Measurements from ENCODE around the gene TULP1. TPM values are rescaled to one million over a fixed set of nuclear protein-coding genes. Genes with fewer than 3 reads are reported as not detected.

TULP1 gene
- total and polyA plus RNA-seq, 2 of the 13 experiments (the other 11 are each of a cell fraction or from before 2014, with no cell fraction given) = not detected

DNA sequence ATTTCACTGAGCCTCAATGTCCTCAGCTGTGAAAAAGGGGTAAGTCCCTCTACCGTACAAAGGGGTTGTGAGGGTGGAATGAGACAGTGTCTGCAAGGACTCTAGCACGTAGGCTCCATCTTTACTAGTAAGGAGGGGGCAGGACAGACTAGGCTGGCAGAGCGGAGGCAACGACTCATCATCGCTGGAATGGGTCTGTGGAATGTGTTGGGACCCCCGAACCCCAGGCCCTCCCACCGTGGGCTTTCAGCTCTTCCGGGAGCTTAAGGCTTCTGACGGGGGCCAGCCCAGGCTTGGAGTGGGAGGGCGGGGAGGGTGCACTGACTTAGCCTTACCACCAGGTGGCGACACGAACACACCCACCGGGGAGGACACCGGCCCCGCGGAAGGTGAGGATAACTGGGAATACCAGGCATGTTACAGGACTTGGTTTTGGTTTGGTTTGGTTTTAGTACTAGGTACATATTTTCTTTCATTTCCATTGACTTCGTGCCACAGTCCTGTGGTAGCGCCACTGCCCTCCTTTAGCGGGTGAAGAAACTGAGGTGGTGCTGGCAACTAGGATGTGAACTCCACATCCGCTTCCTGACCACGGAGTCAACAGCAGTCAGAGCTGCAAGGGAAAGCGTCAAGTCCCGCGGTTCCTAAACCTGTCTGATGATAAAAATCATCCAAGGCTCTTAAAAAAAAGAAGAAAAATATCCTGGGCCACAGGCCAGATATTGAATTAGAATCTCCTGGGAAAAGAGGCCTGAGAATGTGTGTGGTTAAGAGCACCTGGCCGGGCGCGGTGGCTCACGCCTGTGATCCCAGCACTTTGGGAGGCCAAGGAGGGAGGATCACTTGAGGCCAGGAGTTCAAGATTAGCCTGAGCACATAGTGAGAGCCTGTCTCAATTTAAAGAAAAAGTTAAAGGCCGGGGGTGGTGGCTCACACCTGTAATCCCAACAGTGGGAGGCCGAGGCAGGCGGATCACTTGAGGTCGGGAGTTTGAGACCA is 10.3 kb upstream of the TULP1 start (continued):
- TF ChIP-seq, protein P1, sequence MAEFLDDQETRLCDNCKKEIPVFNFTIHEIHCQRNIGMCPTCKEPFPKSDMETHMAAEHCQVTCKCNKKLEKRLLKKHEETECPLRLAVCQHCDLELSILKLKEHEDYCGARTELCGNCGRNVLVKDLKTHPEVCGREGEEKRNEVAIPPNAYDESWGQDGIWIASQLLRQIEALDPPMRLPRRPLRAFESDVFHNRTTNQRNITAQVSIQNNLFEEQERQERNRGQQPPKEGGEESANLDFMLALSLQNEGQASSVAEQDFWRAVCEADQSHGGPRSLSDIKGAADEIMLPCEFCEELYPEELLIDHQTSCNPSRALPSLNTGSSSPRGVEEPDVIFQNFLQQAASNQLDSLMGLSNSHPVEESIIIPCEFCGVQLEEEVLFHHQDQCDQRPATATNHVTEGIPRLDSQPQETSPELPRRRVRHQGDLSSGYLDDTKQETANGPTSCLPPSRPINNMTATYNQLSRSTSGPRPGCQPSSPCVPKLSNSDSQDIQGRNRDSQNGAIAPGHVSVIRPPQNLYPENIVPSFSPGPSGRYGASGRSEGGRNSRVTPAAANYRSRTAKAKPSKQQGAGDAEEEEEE (CRISPR knock-in tag; IDR thresholded peaks at IDR 0.05; ENCODE audit: borderline replicate concordance) = no peak
- TF ChIP-seq, protein P2, sequence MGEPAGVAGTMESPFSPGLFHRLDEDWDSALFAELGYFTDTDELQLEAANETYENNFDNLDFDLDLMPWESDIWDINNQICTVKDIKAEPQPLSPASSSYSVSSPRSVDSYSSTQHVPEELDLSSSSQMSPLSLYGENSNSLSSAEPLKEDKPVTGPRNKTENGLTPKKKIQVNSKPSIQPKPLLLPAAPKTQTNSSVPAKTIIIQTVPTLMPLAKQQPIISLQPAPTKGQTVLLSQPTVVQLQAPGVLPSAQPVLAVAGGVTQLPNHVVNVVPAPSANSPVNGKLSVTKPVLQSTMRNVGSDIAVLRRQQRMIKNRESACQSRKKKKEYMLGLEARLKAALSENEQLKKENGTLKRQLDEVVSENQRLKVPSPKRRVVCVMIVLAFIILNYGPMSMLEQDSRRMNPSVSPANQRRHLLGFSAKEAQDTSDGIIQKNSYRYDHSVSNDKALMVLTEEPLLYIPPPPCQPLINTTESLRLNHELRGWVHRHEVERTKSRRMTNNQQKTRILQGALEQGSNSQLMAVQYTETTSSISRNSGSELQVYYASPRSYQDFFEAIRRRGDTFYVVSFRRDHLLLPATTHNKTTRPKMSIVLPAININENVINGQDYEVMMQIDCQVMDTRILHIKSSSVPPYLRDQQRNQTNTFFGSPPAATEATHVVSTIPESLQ (CRISPR knock-in tag; conservative IDR thresholded peaks at IDR 0.05) = no peak
- no peak for TF ChIP-seq NR1H2 (CRISPR knock-in tag; IDR thresholded peaks at IDR 0.05; ENCODE audit: borderline replicate concordance, low read depth)
- no peak for TF ChIP-seq ZNF550 (CRISPR knock-in tag; IDR thresholded peaks at IDR 0.05; ENCODE audit: borderline replicate concordance)
- no peak for TF ChIP-seq ZNF768 (CRISPR knock-in tag; IDR thresholded peaks at IDR 0.05)
- TF ChIP-seq, protein P3, sequence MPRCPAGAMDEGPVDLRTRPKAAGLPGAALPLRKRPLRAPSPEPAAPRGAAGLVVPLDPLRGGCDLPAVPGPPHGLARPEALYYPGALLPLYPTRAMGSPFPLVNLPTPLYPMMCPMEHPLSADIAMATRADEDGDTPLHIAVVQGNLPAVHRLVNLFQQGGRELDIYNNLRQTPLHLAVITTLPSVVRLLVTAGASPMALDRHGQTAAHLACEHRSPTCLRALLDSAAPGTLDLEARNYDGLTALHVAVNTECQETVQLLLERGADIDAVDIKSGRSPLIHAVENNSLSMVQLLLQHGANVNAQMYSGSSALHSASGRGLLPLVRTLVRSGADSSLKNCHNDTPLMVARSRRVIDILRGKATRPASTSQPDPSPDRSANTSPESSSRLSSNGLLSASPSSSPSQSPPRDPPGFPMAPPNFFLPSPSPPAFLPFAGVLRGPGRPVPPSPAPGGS (CRISPR knock-in tag; IDR thresholded peaks at IDR 0.05) = no peak
- no peak for TF ChIP-seq NFIB (CRISPR knock-in tag; IDR thresholded peaks at IDR 0.05; ENCODE audit: borderline replicate concordance)
- TF ChIP-seq ZNF766 (CRISPR knock-in tag; IDR thresholded peaks at IDR 0.05; ENCODE audit: borderline replicate concordance) = no peak
- no peak for TF ChIP-seq ZNF749 (CRISPR knock-in tag; IDR thresholded peaks at IDR 0.05; ENCODE audit: borderline replicate concordance)
- TF ChIP-seq NR2F1 (CRISPR knock-in tag; IDR thresholded peaks at IDR 0.05) = no peak
- no peak for TF ChIP-seq SRSF4 (IDR thresholded peaks at IDR 0.05; ENCODE audit: low read depth, low read length, poor library complexity, severe bottlenecking)
- no peak for TF ChIP-seq ELF4 (CRISPR knock-in tag; IDR thresholded peaks at IDR 0.05; ENCODE audit: borderline replicate concordance)
- 0 out of 2 replicates have a peak, but pooled peaks have one; percentile 60 for TF ChIP-seq ZFP90 (CRISPR knock-in tag; IDR thresholded peaks at IDR 0.05; ENCODE audit: borderline replicate concordance)
- no peak for TF ChIP-seq GABPA (IDR thresholded peaks at IDR 0.05; ENCODE audit: low read depth, low read length)
- TF ChIP-seq GABPA (CRISPR knock-in tag; IDR thresholded peaks at IDR 0.05; ENCODE audit: low read depth) = no peak
- no peak for TF ChIP-seq POGZ (CRISPR knock-in tag; IDR thresholded peaks at IDR 0.05)
- peak; percentile 54; the same call in 1 of the 2 replicates for TF ChIP-seq MYNN (CRISPR knock-in tag; IDR thresholded peaks at IDR 0.05; ENCODE audit: low read depth)
- TF ChIP-seq, protein P4, sequence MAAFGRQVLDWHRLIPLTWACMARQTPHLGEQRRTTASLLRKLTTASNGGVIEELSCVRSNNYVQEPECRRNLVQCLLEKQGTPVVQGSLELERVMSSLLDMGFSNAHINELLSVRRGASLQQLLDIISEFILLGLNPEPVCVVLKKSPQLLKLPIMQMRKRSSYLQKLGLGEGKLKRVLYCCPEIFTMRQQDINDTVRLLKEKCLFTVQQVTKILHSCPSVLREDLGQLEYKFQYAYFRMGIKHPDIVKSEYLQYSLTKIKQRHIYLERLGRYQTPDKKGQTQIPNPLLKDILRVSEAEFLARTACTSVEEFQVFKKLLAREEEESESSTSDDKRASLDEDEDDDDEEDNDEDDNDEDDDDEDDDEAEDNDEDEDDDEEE (CRISPR knock-in tag; IDR thresholded peaks at IDR 0.05) = peak; percentile 75; the same call in 1 of the 2 replicates
- no peak for TF ChIP-seq ZFP62 (CRISPR knock-in tag; IDR thresholded peaks at IDR 0.05)
- TF ChIP-seq ZNF331 (CRISPR knock-in tag; IDR thresholded peaks at IDR 0.05) = no peak; the same call in 1 of the 2 replicates
- no peak for TF ChIP-seq CREB1 (IDR thresholded peaks at IDR 0.05)
- no peak for TF ChIP-seq CREB1 (CRISPR knock-in tag; IDR thresholded peaks at IDR 0.05)
- TF ChIP-seq RXRB (CRISPR knock-in tag; IDR thresholded peaks at IDR 0.05; ENCODE audit: borderline replicate concordance) = no peak
